Central memory CD4-positive, alpha-beta T cell (primary cell): ENCODE data around the gene PTRHD1.
A peak's percentile ranks its signal among the peaks of the same experiment; 100 is the strongest.

Experiments
- DNase-seq: peaks from one replicate; pipeline ENCODE4 v3.0.0; 2022

Gene PTRHD1

GRCh38 chr2:24828238-24828996 is 35.2 kb upstream of the PTRHD1 start:
- DNase-seq: no peak

GRCh38 chr2:24827321-24828237 is 34.4 kb upstream of the PTRHD1 start:
- DNase-seq: peak; percentile 59

- DNase-seq: no peak
Measured at GRCh38 chr2:24826773-24827145, 33.6 kb upstream of the PTRHD1 start.

- no peak for DNase-seq
Measured at GRCh38 chr2:24825883-24826772, 32.9 kb upstream of the PTRHD1 start.

GRCh38 chr2:24824966-24825882 is 32.0 kb upstream of the PTRHD1 start:
- no peak for DNase-seq

- DNase-seq: no peak
Measured at GRCh38 chr2:24824071-24824588, 30.9 kb upstream of the PTRHD1 start.

GRCh38 chr2:24822049-24822706 is 29.0 kb upstream of the PTRHD1 start:
- DNase-seq: no peak

GRCh38 chr2:24821433-24821891 is 28.3 kb upstream of the PTRHD1 start:
- no peak for DNase-seq

- no peak for DNase-seq
Measured at GRCh38 chr2:24820598-24821432, 27.6 kb upstream of the PTRHD1 start.

- DNase-seq: no peak
Measured at GRCh38 chr2:24820175-24820513, 27.0 kb upstream of the PTRHD1 start.

GRCh38 chr2:24819442-24820174 is 26.4 kb upstream of the PTRHD1 start:
- DNase-seq: no peak

GRCh38 chr2:24818721-24819167 is 25.6 kb upstream of the PTRHD1 start:
- DNase-seq: no peak

GRCh38 chr2:24816884-24817283 is 23.7 kb upstream of the PTRHD1 start:
- DNase-seq: no peak

GRCh38 chr2:24816404-24816803 is 23.2 kb upstream of the PTRHD1 start:
- DNase-seq: no peak

- no peak for DNase-seq
Measured at GRCh38 chr2:24815171-24815570, 22.0 kb upstream of the PTRHD1 start.

GRCh38 chr2:24814516-24814915 is 21.3 kb upstream of the PTRHD1 start:
- no peak for DNase-seq

GRCh38 chr2:24813691-24814137 is 20.5 kb upstream of the PTRHD1 start:
- no peak for DNase-seq

- DNase-seq: no peak
Measured at GRCh38 chr2:24809316-24810007, 16.3 kb upstream of the PTRHD1 start.

- no peak for DNase-seq
Measured at GRCh38 chr2:24806661-24807036, 13.5 kb upstream of the PTRHD1 start.
